NCI-H345 (cell line): ENCODE data around the gene VPS13D.

Experiments
- DNase-seq: peaks from one replicate; lab custom pipeline; 2025; lab: John Stamatoyannopoulos, UW

VPS13D gene

DNA sequence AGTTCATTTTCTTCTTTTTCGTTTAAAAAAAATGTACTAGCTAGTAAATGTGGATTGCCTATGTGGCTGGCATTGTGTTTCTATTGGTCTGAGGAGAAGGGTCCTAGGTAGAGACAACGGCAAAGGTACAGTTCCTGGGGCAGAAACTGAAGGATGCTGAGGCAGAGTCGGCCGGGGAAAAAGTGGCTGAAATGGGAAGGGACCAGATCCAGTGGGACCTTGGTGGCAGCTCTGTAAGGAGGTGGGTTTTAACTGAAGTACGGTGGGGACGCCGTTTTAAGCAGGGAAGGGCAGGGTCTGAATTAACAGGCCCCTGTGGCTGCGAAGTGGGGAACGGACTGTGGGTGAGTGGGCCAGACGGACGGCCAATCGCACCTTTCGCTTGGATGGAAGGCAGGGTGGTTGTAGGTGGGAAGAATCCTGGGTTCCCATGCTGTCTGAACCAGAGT lies 420 bp upstream of the VPS13D start:
- no peak for DNase-seq

DNA sequence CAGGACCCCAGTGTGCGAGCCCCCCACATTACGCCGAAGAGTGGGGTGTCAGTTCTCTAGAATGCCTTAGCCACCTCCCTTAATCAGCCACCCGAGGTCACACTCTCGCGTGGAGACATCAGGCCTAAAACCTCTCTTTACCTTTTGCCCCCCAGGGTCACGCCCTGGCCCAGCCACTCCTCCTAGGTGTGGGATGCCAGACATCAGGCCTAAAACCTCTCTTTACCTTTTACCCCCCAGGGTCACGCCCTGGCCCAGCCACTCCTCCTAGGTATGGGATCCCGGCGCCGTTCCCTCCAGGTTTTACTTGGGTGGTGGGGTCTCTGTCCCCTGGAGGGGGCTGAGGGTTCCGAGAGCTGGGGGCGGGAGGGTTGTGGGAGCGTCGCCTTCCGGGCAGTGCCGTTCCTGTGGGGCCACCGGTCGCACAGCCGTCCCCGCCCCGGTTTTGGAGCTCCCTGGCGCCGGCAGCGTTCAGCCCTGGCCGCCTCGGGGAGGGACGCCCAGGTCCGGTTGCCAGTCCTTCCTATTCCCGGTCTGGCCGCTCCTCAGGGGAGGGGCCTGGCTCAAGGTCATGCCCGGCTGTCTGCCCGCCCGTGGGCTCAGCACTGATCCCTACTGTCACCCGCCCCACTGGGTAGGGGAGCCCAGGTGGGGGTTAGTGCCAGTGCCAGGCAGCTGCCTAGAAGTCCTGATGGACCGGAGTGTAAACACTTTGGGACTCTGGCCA lies 882 bp downstream of the VPS13D start:
- peak; percentile 13 for DNase-seq

DNA sequence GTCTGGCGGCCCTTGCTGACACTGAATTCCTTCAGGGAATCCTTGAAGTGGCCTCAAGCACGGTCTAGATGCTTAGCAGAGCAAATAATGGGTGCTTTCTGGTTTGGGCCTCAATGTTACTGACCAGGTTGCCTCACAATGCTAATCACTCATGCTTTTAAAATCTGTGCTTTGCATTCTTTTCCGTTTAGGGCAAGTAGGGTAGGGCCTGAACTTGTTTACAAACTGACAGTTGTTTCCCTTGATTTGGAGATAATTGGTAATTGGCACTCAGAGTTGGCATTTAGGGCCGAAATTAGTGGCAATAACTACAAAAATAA lies 1.4 kb downstream of the VPS13D start:
- DNase-seq, result no peak

DNA sequence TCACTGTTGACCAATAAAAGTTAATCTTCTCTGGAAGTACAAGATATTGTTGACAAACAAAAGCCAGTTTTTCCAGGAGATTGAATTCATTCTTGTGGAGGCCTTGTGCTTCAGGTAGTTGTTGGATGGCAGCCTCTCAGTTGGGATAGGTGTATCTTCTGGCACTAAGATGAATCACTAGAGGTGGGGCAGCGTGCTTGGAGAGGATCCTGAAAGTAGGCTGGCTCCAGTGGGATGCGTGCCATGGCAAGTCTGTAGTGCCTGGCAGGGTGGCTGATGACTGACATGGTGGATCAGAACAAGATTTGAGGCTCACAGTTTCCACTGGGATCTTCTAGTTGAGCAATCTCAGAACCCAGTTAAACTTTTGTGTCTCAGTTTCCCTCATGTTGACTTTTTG lies 2.4 kb downstream of the VPS13D start:
- peak; percentile 3 for DNase-seq

DNA sequence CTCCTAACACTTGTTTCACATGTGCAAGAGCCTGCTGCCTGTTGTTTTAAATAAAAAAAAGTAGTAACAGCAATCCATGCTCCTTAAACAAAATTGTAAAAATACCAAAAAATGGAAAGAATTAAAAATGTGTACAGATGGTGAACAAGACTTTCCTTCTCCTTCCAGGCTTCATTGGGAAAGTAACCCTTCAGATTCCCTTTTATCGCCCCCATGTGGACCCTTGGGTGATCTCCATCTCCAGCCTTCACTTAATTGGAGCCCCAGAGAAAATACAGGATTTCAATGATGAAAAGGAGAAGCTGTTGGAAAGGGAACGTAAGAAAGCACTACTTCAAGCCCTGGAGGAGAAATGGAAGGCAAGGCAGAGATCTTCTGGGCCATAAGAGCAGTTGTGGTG lies 14.2 kb downstream of the VPS13D start:
- no peak for DNase-seq

DNA sequence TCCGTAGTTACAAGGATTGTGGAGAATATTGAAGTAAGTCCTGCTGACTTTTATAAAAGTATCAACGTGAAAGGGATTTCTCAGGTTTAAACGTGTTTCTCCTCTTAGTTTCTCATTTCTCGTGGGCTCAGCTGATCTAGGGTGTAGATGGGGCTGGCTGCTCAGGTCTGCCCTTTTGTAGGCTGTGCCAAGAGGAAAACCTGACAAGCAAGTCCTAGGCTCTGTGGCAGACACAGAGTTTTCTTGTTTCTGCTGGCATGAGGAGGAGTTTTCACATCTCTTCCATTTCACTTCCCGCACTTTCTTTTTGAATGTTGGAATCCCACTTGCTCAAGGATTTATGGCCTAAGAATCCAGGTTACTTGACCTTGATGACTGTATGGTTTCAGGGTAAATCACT lies 14.8 kb downstream of the VPS13D start:
- DNase-seq, result no peak

DNA sequence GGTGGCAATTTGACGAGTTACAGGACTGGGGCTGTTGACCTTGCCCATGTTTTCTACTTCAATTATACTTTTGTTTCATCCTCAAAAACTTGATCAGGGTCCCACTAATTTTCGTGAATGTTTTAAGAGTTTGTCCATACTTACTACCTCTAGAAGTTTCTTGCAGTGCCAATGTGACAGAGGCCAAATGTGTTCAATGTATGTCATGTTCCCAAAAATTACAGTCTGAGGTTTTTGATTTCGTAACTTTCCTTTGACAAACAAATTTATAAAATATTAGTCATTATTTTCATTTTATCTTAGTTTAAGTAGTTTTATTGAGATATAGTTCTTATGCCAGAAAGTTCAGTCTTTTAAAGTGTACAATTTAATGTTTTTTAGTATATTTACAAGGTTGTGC lies 15.3 kb downstream of the VPS13D start:
- DNase-seq, result no peak

DNA sequence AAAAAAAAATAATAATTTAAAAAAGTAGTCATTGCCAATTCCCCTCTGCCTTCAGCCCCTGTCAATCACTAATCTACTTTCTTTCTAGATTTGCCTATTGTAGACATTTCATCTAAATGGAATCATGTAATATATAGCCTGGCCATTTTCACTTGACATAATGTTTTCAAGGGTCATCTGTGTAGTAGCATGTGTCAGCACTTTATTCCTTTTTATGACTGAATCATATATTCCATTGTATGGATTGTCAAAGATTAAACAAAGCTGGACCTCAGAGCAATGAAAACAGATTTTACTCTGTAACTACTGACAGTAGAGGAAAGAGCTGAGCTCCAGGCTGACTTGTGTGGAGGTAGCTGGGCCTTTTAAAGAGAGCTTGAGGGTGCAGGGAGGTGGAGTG lies 15.9 kb downstream of the VPS13D start:
- DNase-seq, result no peak

DNA sequence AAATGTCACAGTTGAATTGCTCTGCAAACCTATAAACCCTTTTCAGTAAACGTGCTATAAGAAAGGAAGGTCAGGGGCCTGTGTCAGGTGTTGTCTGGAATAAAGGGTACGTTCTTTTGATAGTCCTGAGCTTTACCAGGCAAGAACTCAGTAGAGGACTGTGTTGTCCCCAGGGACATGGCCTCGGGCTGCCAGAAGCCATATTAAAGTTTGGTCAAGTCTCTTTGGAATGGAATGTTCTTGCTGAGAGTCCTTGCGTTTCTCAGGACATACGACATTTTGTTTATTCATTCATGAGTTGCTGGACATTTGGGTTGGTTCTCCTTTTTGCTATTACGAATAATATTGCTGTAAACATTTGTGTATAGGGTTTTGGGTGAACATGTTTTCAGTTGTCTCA lies 16.8 kb downstream of the VPS13D start:
- DNase-seq, result no peak

DNA sequence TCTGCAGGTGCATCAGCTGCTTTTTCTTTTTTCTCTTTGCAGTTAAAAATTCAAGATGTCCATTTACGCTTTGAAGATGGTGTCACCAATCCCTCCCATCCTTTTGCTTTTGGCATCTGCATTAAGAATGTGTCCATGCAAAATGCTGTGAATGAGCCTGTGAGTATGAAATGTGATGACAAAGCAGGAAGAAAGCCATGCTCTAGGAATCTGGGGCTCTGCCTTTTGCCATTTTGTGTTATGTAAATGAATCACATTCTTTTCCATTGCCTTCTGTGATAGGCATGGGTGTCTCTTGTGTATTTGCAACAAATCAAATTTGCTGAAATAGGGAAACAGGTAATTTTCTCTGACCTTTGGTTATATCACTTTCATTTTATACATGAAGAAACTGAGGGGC lies 19.4 kb downstream of the VPS13D start:
- DNase-seq, result no peak

DNA sequence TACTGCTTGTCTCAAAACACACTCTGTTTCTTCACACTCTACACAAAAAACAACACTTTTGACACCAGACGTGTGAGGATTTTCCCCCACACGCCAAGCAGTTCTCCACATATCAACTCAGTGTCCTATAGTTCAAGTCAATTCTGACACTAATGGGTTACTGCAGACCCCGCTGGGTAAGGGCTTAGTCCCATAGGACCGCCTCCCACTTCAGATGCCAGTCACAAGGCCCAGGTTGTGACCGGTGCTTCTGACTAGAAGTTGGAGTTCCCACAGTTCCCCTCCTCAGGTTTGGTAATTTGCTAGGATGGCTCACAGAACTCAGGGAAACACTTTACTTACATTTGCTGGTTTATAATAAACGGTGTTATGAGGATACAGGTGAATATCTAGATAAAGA lies 19.9 kb downstream of the VPS13D start:
- DNase-seq, result no peak

DNA sequence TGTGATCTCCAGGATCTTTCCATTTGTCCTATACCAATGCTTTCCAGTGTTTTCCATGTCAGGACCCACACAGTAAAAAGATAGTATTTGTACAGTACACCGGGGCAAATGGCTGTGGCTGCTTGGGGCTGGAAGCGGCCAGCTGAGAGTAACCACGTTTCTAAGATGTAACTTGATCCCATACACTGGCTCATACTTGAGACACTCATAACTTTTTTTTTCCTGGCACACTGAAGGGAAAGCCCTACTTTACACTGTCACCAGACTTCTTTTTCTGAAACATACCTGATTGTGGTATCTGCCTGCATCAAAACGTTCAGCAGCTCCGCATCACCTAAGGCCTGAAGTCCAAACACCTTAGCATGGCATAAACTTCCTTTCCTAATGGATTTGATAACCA lies 21.6 kb downstream of the VPS13D start:
- no peak for DNase-seq

DNA sequence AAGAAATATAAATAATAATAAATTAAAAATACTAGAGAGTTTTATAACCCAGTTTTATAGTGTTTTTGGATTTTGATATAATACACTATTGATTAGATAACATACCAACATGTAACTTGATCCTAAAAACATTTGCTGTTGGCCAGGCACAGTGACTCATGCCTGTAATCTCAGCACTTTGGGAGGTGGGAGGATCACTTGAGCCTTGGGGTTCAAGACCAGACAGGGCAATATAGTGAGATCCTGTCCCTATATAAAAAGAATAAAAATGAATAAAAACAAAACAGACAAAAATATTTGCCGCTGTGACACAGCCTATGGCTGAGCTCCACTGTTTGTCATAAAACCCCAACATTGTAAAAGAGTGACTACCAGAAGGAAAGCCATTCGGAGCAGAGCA lies 26.1 kb downstream of the VPS13D start:
- no peak for DNase-seq

DNA sequence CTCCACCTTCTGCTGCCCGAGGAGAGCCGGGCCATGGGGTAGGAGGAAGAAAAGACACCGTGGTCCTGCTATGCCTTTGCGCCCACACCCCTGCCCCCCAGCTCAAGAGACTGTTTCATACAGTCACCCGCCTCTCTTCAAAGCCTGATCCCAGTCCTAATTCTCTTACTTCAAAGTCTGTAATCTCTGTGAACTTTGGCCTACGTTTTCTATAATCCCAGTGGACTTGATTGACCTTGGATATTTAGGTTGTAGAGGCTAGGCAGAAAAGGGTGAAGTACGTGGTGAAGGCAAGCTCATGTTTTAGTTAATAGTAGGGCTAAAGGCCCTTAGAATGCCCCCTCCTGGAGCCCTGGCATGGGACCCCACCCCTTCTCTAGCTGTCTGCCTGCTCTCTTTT lies 28.4 kb downstream of the VPS13D start:
- no peak for DNase-seq

DNA sequence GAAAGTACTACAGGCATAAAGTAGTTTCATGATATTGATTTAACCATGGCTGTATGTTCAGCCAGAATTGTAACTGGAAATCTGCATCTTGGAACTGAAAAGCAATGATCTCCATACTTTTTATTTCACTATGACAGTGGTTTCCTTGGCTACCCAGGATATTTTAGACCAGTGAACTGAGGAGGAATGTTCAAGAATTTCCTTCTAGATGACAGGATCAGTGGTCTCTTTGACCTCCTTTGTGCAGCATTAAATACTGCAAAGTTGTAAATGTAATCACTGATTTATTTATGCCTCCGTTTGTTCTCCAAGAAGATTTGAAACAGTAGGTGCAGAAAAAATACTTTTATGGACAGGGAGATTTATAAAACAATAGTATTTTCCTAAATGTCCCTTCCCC lies 39.5 kb downstream of the VPS13D start:
- no peak for DNase-seq

DNA sequence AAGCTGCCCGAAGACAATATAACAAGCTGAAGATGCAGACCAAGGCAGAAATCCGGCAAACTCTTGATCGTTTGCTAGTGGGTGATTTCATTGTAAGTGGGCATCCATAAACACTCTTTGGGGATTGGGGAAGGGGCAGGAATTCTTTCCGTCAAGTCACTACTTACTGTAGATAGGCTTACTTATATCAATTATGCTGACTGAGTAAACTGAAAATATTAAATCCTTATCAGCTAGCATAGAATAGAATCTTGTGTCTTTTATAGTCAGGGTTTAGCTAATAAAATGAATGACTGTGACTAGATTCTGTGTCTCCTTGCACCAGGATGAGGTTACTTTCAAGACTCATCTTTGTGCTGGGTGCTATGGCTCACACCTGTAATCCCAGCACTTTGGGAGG lies 41.2 kb downstream of the VPS13D start:
- DNase-seq, result no peak

DNA sequence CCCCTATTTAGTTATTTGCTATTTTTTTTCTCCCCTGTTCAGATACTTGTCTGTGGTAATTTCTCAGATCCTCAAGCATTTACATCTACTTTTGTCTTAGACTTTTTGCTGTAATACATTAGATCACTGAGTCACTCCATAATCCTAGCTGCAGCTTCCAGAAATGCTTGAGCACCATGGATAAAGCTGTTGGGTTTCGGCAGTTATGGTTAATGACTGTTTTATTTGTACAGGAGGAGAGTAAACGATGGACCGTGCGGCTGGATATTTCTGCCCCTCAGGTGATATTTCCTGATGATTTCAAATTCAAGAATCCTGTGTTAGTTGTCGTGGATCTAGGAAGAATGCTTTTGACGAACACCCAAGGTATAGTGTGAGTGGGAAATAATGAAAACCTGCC lies 42.9 kb downstream of the VPS13D start:
- no peak for DNase-seq

DNA sequence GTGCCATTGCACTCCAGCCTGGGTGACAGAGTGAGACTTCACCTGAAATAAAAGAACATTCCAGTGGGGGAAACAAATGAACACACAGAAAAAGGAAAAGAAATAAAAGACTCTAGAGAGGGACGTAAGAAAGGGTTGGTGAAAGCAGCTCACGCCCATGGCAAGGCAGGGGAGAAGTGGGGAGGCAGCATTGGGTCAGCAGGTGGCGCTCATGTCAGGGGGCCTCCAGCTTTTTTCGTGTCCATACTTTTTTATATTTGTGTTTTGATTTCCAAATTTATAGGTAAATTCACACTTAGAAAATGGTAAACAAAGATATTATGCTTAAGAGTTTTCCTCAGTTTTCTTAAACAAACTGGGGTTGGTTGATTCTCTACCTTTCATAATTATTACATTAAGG lies 45.5 kb downstream of the VPS13D start:
- DNase-seq, result no peak

DNA sequence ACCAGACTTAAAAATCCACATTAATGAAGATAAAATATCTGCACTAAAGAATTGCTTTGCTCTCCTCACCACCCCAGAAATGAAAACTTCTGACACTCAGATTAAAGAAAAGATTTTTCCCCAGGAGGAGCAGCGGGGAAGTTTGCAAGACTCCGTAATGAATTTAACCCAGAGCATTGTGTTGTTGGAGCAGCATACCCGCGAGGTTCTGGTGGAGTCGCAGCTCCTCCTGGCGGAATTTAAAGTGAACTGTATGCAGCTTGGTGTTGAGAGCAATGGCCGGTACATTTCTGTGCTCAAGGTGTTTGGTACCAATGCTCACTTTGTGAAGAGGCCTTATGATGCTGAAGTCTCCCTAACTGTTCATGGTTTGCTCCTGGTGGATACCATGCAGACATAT lies 46.4 kb downstream of the VPS13D start:
- DNase-seq, result no peak

DNA sequence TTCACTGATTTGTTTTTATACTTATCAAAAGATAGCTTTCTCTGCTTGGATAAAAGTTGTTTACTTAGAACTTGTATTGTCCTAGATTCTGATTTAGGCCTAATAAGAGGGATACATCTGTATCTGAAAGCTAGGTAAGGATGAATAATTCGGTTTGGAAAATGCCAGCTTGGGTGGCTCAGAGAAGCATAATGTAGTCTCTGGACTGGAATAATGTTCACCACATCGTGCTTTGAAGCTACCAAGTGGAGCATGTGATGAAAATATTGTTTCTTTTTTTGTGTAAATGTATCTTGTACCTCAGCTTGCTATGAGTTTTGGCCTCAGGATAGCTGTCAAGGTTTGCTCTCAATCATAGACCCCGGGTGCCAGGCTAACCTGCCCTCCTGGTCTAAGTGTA lies 49.2 kb downstream of the VPS13D start:
- DNase-seq, result no peak

DNA sequence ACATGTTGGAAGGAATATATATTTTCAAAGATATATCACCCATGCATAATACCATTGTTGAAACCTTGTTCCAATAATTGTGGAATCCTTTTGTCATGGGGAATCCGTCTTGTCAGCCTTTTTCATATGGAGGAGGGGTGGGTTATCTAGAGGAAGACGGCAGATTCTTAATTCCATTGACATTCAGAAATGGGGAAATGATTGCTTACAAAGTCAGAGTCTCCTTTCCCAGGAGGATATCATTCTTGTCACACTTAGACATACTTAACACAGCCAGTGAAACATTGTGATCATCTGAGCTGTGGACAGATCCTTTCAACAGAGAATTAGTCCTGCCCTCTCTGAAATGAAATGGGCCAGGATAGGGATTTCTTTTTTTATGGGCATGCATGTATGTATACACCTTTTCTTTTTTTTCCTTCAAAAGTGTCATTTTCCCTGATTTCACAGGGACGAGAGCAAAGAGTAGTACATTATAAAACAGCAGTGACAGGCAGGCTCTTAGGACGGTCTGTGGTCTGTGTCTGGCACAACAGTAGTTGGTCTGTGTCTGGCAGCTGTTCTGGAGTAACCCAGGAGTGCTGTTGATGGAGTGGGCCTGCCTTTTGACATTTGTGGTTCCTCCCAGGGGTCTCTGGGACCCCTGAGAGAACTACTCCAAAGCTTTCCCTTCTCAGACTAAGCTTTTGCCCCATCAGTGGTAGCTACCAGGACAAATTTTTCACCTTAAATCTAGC lies 50.1 kb downstream of the VPS13D start:
- DNase-seq, result no peak

DNA sequence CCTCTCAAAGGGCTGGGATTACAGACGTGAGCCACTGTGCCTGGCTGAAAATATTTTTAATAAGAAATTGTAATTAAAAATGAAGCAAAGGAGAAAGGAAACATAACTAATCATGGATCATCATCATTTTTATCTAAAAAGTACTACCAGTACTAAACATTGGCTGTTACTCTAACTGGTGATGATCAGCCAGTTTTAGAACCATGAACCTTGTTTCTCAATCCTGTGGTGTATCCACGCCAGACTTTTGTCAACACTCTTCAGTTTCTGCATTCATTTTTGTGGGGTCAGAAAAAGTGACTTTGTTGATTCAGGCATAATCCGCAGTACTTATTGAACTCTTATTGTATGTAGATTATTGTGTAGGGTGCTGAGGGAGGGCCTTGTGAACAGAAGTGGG lies 52.3 kb downstream of the VPS13D start:
- no peak for DNase-seq

DNA sequence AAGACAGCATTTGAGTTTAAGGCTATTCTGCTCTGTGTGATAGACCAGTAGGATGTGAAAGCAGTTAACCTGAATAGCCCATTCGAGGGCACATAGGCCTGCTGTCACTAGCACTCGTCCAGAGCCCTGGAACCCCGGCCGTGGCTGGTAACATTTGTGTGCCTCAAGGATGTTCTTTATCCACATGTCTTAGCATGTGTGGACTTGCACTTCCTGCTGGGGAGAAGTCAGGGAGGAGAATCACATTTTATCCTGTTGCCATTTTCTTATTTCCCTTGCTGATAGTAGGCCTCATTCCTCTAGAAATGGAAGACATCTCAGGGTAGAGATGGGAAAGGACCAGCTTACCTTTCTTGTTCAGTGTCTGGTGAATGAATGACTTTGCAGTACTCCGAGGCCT lies 54.7 kb downstream of the VPS13D start:
- DNase-seq, result no peak

DNA sequence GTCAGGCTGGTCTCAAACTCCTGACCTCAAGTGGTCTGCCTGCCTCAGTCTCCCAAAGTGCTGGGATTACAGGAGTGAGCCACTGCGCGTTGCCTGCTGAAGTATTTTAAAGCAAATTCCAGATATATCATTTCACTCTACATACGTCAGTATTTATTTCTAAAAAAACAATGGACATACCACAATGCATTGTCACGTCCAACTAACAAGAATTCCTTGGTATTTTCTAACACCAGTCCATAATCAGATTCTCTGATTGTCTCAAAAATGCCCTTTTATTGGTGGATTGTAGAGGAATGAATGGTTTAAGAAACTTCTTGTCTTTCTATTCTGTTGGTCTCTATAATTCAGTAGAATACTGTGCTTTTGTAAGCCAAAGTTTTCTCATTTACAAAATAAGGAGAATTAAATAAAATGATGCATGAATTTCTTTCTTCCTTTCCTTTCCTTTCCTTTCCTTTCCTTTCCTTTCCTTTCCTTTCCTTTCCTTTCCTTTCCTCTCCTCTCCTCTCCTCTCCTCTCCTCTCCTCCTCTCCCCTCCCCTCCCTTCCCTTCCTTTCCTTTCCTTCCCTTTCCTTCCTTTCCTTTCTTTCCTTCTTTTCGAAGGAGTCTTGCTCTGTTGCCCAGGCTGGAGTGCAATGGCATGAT lies 55.8 kb downstream of the VPS13D start:
- no peak for DNase-seq
